GM21786 (cell line): Measurements from ENCODE around the gene EEF1A2.

Experiments used
- ATAC-seq: cut with Tn5 transposase; IDR thresholded peaks from one replicate; pipeline ENCODE4 v1.9.1; 2021; ENCODE audit not compliant: unreplicated experiment

The EEF1A2 gene

DNA sequence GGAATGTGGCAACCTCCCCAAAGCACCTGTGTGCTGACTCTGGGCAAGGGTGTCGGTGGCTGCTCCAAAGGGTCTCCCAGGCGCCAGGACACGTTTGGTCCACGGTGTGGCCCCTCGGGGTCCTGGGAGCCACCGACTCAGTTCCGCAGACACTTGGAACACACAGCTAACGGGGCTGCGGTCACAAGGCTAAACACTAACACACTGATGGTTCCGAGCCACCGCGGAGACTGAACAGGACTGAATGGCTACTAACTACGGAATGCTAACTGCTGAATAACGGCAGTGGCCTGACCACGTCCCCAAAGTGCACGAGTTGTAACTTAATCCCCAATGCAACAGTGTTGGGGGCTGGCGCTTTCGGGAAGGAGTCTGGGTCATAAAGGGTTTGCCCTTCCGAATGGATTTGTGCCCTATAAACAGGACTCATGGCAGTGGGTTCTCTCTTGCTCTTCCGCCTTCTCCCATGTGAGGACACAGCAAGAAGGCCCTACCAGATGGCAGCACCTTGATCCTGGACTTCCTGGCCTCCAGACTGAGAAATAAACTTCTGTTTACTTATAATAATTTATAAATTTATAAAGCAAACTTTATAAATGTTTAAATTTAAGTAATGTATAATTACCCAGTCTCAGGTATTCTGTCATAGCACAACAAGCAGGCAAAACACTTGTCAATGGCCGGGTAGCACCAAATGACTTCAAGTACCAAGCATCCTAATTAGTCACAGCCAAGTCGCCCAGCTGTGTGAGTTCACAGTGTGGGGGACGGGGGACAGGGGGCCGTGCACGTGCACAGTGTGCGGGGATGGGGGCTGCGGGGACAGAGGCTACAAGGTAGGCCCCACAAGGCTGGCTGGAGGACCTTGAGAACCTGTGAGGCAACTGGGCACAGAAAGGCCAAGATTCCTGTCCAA is 2.3 kb upstream of the EEF1A2 start:
- ATAC-seq: no peak

DNA sequence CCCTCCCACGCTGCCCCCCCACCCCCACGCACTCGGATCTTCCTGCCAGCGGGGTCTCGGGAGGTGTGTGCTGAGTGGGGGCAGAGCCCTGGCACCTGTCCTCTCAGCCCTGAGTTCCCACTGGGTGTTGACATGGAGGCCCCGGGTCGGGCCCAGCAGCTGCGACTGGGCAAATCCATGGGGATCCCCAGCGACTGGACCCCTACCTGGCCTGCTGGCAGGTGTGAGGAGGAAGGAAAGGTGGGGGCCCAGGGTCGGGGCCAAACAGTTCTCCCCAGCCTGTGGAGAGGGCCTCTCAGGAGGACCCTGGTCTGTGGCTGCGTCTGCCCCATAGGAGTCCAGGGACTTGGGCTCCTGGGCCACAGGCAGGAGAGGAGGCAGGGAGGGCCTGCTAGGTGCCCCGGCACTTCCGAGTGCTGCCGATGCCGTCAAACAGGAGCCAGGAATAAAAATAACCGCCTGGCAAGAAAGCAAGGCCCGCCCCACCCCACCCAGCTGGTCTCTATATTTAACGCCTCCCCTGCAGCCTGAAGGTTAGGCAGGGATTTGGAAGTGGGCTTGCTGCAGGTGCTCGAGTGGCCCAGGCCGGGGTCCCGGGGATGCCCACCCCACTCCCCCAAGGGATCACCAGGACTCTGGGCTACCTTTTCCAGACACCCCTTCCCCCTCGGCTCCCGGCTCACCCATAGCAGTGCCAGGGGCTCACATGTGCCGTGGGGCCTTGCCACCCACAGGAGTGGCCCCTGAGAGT is 1.4 kb upstream of the EEF1A2 start:
- no peak for ATAC-seq

DNA sequence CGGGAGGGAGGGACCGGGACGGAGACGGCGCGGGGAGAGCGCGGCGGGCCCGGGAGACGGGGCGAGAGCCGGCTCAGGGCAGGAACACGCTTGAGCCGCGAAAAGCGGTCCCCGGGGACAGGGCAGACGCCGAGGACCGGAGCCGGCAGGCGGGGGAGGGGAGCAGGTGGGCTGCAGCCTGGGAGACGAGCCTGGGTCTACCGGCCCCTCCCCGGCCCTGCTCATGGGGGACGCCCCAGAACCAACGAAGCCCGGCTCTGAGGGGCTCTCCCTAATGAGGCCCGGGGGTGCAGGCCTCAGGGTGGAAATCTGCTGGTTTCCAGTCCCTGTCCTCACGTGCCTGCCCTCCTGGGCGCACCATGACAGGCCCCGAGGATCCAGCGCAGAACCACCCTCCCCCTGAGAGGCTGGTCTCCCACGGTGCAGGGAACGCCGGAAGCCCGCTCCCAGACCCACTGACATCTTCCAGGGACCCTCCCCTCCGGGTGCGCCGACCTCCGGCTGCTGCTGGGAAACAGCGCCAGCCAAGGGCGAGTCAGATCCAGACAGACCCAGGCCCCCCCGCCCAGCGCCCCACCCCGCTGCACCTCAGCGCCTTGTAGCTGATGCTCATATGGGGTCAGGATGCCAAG is 571 bp upstream of the EEF1A2 start:
- no peak for ATAC-seq

DNA sequence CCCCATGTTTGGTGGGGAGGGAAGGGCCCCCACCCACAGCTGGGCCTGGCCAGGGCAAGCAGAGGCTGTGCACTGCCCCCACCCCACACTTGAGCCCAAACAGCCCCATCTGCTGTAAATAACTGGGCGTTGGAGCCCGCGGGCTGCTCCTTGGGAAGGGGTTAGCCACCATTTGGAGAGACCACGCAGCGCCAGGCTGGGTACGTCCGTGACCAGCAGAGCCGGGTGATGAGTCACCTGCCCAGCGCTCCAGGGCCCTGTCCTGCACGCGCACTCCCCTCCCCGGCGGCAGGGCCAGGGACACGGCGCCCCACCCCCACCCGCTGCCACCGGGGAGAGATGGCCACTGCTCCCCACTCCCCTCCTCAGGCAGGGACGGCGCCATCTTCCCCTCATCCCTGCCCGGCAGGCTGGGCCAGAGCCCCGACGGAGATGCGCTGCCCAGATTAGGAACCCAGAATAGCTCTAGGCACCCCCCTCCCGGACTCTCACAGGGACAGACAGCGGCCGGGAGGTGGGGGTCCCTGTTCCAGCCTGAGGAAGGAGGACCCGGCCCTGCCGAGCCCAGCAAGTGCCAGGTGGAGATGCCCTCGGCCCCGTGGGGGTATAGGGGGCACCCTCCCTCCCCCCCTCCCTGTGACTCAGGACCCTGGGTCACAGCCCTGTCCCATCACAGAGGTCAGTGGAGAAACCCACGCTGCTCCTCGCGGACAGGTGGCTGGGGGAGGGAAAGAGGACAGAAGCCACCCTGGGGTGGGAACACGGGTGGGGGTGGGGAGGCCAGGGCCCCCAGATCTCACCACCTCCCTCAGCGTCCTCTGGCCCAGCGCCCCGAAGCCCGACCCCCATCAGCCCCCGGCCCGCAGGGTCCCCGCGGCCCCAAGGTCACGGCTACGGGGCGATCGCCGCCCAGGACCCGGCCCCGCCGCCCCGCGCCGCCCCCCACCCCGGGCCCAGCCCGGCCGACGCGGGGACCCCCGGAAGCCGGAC is 642 bp downstream of the EEF1A2 start:
- ATAC-seq: no peak

DNA sequence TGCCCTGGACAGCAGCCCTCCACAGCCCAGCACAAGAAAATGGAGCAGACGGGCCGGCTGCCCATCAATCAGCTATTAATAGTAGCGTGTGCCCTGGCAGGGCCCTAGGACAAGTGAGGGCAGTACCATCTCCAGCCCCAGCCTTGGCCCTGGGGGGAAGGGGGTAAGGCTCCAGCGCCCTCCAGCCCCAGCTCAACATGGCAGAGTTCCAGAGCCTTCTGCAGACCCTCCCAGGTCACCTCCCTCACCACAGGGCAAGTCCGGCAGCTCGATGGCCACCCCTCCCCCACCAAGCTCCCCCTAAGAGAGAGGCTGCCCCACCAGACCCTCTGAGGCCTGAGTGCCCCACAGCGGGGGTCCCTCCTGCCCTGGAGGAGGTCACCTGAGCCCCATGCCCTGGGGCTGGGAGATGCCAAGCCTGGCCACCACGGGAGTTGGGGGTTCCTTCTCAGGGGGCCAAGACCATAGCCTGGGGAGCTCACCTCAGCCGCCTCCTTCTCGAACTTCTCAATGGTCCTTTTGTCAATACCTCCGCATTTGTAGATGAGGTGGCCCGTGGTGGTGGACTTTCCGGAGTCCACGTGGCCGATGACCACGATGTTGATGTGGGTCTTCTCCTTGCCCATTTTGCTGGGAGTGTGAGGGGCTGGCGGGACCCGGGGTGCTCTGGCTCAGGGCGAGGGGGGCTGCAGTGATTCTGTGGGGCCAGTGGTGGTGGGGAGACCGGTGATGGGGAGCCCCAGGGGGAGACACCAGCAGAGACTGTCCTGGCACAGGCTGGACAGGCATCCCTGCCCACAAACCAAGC is 1.5 kb downstream of the EEF1A2 start:
- no peak for ATAC-seq

DNA sequence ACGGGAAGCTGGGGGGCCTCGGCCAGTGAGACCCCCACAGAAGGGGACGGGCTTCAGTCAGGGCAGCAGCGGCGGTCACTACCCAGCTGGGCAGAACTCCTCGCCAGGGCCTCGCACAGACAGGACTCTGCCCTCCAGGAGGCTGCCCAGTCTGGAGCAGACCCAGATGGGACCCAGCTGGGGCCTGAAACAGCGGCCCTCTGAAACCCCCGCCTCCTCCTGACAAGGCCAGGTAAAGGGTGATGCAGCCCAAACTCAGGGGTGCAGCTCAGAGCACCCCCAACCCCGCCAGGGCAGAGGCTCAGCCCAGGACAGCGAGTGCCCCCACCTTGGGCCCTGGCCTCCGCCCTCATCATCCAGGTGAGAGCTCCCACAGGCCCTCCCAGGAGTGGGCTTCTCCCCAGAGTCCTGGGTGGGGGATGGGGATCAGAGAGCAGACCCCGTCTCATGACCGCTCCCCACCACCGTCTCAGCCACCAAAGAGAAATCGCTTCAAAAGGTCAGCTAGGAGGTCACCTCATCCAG is 2.2 kb downstream of the EEF1A2 start:
- ATAC-seq: no peak

DNA sequence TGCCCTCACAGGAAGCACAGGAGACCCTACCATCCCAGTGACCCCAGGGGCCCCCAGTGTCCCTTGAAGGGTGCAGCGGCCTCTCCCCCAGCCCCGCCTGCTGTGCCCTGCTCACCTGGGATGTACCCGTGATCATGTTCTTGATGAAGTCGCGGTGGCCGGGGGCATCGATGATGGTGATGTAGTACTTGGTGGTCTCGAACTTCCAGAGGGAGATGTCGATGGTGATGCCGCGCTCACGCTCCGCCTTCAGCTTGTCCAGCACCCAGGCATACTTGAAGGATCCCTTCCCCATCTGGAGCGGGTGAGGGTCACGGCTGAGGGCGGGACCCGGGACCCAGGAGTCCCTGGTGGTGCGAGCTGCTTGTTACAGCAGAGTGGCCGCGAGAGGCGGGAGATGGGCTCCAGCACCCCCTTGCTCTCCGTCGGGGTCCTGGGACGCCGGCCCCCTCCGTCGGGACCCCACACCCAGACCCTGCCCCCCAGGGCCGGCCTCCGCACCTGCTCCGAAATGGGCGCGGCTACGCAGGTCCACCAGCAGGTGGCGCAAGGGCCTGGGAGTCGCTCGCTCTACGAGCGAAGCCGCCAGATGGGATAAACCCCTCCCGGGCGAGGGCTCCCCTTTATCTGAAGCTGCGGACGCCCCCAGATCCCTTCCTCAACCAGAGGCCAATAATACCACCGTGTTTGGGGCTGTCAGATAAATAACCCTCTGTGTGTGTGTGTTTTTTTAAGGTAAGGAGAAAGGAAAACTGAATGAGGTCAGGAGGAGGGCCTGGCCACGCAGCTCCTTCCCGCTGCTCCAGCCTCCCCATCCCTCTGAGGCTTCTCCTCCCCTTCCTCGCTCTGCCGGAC is 2.9 kb downstream of the EEF1A2 start:
- ATAC-seq: no peak

DNA sequence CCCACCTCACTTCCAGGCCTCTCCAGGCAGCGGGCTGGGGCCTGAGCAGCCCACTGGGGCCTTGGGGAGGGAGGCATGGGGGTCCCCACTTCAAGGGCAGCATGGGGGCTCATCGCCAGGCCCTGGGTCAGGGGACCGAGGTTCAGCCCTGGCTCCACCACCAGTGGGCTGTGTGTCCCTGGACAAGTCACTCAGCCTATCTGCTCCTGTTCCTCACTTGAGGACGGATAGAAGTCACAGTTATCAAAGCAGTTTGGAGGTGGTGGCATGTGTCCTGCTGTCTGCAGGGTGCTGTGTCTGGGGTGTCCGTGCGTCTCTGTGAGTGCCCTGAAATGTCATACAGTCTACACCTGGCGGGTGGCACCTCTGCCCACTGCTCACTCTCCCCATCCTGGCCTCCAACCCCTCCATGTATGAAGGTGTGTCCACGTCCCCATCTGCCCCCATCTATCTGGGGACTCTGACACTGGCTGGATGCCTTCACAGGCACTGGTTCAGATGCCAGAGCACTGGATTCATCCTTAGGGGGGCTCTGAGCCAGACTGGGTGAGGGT is 3.6 kb downstream of the EEF1A2 start:
- ATAC-seq: no peak

DNA sequence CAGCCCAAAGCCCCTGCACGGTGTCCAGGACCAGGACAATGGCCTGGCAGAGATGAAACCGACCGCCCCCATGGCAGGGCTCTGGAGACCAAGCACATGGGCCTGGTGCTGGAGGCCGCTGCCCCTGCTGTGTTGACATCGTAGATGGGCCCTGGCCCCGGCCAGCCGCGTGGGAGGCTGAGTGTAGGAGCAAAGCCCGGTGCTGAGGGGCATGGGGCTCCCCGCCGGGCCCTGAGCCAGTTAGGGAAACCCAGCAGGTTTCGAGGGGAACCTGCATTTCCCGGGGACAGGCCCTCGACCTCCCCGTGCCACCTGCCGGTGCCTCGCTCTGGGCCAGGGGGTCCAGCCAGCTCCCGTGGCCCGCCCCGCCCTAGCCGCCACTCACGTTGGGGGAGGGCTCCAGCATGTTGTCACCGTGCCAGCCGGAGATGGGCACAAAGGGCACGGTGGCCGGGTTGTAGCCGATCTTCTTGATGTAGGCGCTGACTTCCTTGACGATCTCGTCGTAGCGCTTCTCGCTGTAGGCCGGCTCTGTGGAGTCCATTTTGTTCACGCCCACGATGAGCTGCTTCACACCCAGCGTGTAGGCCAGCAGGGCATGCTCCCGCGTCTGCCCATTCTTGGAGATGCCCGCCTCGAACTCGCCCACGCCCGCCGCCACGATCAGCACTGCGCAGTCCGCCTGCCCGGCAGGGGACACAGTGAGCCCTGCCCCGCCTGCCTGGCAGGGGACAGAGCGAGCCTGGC is 4.3 kb downstream of the EEF1A2 start:
- ATAC-seq: no peak

DNA sequence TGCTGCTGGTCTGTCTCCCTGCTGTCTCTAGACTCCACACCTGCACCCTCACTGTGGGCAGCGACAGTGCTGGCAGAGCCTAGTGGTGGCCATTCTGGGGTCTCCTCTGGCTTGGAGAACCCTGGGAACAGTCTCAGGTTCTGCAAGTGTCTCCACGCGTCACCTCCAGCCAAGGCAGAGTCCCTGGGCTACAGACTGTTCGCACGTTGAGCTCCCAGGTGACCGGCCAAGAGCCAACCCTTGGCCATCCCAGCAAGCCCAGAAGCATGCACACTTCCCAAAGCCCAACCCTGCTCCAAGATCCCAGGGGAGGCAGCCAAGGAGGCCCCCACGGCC is 4.8 kb downstream of the EEF1A2 start:
- ATAC-seq: no peak

DNA sequence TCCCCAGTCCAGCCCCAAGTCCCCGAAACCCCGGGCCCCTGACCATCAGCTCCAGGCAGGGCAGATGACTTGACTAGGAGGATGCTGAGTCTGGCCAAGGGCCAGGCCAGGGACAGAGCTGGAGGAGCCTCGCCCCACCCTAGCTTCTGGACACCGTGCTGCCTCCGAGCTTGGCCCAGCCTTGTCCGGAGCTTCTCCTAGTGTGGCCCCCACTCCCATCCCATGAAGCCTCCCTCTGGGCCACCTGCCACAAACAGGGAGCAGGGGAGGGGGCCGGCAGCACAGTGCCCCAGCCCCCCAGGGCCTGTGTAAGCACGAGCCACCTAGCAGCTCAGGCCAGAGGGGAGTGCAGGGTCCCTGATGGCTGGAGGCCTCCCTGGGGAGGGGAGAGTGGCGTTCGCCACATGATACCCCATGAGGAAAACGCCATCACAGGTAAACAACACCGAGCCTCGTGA is 5.3 kb downstream of the EEF1A2 start:
- no peak for ATAC-seq

DNA sequence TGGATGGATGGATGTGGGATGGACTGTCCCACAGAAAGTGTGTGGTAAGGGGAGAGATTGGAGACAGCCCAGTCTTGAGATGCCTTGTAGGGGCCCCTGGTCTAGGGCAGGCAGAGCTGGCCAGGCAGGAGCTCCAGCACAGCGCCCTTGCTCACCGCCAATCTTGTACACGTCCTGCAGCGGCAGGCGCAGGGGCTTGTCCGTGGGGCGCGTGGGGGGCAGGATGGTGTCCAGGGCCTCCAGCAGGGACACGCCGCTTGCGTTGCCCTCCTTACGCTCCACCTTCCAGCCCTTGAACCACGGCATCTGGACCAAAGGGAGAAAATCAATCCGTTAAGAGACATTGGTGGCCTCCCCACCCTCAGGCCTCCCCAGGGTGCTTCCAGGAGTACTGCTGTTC is 5.9 kb downstream of the EEF1A2 start:
- ATAC-seq: no peak

DNA sequence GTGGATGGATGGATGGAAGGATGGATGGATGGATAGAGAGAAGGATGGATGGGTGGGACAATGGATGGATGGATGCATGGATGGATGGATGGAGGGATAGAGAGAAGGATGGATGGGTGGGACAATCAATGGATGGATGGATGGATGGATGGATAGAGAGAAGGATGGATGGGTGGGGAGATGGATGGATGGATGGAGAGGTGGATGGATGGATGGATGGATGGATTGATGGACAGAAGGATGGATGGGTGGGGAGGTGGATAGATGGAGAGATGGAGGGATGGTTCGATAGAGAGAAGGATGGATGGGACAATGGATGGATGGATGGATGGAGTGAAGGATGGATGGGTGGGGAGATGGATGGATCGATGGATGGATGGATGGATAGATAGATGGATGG is 6.4 kb downstream of the EEF1A2 start:
- no peak for ATAC-seq

DNA sequence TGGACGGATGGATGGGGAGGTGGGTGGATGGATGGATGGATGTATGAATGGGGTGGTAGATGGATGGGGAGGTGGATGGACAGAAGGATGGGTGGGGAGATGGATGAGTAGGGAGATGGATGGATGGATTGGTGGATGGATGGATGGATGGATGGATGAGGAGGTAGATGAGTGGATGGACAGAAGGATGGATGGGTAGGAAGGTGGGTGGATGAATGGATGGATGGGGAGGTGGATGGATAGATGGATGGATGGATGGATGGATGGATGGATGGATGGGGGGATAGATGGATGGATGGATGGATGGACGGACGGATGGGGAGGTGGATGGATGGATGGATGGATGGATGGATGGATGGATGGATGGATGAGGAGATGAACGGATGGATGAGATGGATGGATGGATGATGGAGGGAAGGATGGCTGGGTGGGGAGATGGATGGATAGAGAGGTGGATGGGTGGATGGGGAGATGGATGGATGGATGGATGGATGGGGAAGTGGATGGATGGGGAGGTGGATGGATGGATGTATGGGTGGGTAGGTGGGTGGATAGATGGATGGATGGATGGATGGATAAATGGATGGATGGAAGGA is 7.2 kb downstream of the EEF1A2 start:
- no peak for ATAC-seq

DNA sequence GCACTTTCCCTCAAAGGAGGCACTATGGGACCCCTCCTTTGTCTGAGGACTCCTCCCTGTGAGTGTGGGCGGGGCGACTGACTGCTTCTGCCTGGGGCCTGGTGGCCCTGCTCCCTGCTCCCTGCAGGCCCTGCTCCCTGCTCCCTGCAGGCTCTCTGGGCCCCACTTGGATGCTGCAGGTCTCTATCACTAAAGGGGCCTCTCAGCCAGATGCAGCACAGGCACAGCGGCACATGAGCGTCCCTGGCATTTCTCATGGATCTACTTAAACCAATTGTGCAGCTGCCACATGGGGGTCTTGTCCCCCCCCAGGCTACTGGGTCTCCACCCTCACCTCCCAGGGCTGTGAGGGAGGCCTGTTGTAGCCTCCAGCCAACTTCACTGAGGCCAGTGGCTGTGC is 7.8 kb downstream of the EEF1A2 start:
- ATAC-seq: no peak

DNA sequence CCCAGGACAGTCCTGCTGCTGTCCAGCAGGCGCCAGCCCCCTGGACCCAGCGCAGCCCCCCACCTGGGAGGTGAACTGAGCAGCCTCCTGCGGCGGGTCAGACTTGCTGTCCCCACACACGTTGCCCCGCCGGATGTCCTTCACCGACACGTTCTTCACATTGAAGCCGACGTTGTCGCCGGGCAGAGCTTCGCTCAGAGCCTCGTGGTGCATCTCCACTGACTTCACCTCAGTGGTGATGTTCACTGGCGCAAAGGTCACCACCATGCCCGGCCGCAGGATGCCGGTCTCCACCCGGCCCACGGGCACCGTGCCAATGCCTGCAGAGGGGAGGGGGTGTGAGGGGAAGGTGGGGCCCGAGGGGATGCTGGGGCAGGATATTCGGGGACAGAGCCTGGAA is 8.5 kb downstream of the EEF1A2 start:
- ATAC-seq: no peak
